Kidney epithelial cell (primary cell): ENCODE data around the gene RAB3B. TPM values are rescaled to one million over a fixed set of nuclear protein-coding genes. Genes with fewer than 3 reads are reported as not detected.

Experiments
- DNase-seq: peaks from one replicate; pipeline ENCODE4 v3.0.0-alpha.2; 2010; ENCODE audit warnings: low read depth
- H3K27me3 ChIP-seq: 2 replicates; pipeline ENCODE4 v1.6.0; 2011; ENCODE audit warnings: low read length; ENCODE audit not compliant: control insufficient read depth, insufficient read depth
- H3K36me3 ChIP-seq: 2 replicates; pipeline ENCODE4 v1.5.1; 2011; ENCODE audit warnings: low read length; ENCODE audit not compliant: control insufficient read depth, insufficient read depth
- H3K4me3 ChIP-seq: 2 replicates; pipeline ENCODE4 v1.5.1; 2011; ENCODE audit warnings: low read depth, mild to moderate bottlenecking, control low read depth, low read length
- CTCF ChIP-seq: IDR thresholded peaks from 2 replicates; pipeline ENCODE4 v1.5.1; 2011; ENCODE audit warnings: mild to moderate bottlenecking, moderate library complexity, low read length, control low read depth, inconsistent platforms; ENCODE audit not compliant: insufficient read depth, poor library complexity, severe bottlenecking
- total RNA-seq: library from RNA; depleted of rRNA; stranded (reverse); fragments of >200 nt; gene quantifications from 2 replicates; pipeline ENCODE4 v1.2.3, GENCODE V29; 2015

RAB3B gene
- total RNA-seq, 1 donor from 2014 or later, result 35.9 TPM

GRCh38 chr1:51927029-51927428, 63.5 kb downstream of the RAB3B start:
- DNase-seq, result no peak

GRCh38 chr1:51926171-51926812, 64.2 kb downstream of the RAB3B start:
- H3K4me3 ChIP-seq, result no peak overlapping the region
- no peaks in the 10 kb centered on the region for H3K27me3 ChIP-seq
- H3K36me3 ChIP-seq, result no peaks in the 10 kb centered on the region
- DNase-seq, result no peak
- no peak for TF ChIP-seq CTCF

More at GRCh38 chr1:51927029-51927428, 63.5 kb downstream of the RAB3B start:
- H3K27me3 ChIP-seq, result no peaks in the 10 kb centered on the region
- H3K36me3 ChIP-seq, result no peaks in the 10 kb centered on the region
- TF ChIP-seq CTCF, result no peak
- no peak overlapping the region for H3K4me3 ChIP-seq

GRCh38 chr1:51924455-51924854, 66.0 kb downstream of the RAB3B start:
- Histone ChIP-seq H3K27me3 (no peaks in the 10 kb centered on the region), H3K36me3 (no peaks in the 10 kb centered on the region), H3K4me3 (no peak overlapping the region)
- DNase-seq, result no peak
- TF ChIP-seq CTCF, result no peak

GRCh38 chr1:51922040-51922439, 68.5 kb downstream of the RAB3B start:
- Histone ChIP-seq H3K36me3 (no peaks in the 10 kb centered on the region), H3K27me3 (no peaks in the 10 kb centered on the region), H3K4me3 (no peak overlapping the region)
- no peak for TF ChIP-seq CTCF
- no peak for DNase-seq

GRCh38 chr1:51920130-51920529, 70.4 kb downstream of the RAB3B start:
- H3K36me3 ChIP-seq, result no peaks in the 10 kb centered on the region
- no peak overlapping the region for H3K4me3 ChIP-seq
- TF ChIP-seq CTCF, result no peak
- H3K27me3 ChIP-seq, result no peaks in the 10 kb centered on the region
- no peak for DNase-seq

- DNase-seq, result no peak
- no peak for TF ChIP-seq CTCF
- H3K36me3 ChIP-seq, result no peaks in the 10 kb centered on the region
- H3K4me3 ChIP-seq, result no peak overlapping the region
- H3K27me3 ChIP-seq, result no peaks in the 10 kb centered on the region
Measured at GRCh38 chr1:51919684-51920083, 70.8 kb downstream of the RAB3B start.
